ENCODE data around the gene DPH6.
A peak's percentile ranks its signal among the peaks of the same experiment; 100 is the strongest.
"Not testable (repeated sequence)": the region's sequence is repeated elsewhere in the genome, so short reads cannot be mapped to it uniquely, and the experiment has no call there.

Gene DPH6

DNA sequence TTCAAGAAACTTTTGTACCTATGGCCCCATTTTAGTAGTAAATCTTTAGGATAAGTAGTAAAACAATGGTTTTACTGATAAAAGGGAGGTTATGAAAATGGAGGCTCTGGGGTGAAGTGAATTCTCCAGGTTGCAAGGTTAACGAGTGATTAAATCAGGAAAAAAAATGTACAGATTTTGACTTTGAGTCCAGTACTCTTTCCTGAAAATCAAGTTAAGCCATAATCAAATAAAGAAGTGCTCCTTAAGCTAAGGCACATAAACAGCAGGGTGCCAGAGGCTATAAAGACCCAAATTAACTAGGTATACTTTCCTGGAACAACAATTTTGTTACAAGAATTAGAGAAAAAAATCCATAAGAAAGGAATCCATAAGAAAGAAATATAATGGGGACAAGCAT is 114.7 kb downstream of the DPH6 start:
- no peak for DNase-seq

DNA sequence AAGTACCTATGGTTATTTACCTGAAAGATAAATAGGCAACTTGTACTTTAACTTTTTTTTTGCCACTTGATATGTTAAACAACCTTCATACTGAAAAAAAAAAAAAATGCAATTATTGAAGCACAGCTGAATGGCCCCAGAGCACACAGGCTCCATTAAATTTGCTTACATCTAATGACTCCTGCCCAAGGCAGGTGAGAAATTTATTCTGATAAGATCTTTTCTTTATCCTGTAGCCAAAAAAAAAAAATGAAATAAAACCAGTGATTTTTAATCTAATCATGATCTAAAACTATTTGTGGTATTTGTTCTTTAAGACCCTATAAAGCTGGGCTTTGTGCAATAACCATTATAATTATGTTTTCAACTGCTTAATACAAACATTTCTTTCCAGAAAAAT is 115.7 kb downstream of the DPH6 start:
- no peak for DNase-seq

DNA sequence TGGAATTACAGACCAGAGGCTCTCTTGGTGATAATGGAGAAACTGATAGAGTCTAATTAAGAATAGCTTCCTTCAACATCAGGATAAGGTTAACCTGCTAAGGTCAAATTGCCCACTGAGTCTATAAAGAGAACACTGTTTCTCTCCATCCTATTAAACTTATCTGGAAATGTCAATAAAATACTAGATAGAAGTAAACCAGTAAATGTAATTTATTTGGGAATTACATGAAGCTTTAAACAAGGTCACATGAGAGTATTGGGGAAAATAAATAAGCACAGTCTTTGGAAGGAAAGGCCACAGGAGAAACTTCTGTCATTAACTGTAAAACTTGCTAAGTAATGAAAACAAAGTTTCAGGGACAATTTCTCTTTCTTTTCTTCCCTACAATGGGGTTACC is 118.5 kb downstream of the DPH6 start:
- no peak for DNase-seq

DNA sequence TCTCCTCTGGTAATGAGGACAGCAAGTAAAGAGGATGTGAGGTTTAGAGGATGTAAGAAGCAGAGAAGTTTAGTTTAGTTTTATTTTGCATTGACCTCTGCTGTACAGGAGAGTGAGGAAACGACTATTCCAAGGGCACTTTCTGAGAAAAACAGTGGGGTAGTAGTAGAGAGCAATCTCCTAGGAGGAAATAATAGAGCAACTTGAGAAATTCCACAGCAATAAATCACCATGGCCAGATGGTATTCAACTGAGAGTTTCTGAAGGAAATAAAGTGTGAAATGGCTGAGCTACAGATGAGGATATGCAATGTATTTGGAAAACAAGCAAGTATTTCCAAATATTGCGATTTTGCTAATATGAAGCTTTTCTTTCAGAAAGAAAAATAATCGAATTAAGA is 118.9 kb downstream of the DPH6 start:
- DNase-seq = no peak

DNA sequence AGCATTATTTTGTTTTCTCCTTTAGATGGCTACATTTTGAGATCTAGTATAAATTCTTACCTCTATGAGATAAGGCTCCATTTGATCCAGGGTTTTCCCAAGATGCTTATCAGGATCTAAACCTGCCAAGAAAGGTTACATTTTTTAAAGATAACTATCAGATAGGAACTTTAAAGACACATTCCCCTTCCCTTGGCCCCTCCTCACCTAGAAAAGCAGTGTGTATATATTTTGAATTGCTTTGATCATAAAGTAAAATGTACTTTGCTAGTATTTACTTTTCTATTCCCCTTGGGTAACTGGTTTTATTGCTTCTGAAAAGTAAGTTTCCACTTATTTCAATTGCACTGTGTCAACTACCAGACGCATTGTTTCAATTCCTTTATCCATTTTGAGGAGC is 135.2 kb downstream of the DPH6 start:
- no peak for DNase-seq

DNA sequence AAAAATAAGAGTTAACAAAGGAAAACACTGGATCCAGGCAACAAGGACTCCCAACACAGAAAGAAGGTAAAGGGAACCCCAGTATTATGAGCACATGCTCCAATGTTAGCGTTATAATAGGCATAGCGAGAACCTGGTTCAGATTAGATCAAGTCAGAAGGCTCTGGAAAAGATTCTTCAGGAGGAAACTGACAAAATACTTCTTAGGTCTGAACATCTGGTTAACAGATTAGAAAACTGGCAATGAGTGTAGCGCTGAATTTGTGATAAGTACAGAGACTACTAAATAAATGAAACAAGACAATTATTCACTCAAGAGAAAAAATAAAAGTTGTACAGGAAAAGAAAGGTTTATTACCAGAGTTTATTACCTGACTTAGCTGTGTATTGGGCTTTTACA is 146.1 kb downstream of the DPH6 start:
- DNase-seq = no peak

DNA sequence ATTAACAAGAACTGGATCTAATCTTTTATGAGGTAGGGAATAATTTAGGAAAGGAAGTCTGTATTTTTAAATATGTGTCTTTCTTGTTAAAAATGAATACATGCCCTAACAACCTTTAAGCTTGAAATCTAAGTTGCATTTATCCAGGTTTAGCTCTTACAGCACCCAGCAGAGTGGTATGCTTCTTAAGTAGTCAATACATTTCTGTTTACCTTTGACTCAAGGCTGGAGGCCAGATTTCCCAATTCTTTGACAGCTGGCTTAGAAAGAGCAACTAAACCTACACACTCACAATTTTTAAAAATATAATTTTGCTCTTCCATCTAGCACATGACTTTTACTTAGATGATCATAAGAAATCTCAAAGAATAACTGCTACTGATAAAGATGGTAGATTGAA is 148.9 kb downstream of the DPH6 start:
- DNase-seq = no peak

DNA sequence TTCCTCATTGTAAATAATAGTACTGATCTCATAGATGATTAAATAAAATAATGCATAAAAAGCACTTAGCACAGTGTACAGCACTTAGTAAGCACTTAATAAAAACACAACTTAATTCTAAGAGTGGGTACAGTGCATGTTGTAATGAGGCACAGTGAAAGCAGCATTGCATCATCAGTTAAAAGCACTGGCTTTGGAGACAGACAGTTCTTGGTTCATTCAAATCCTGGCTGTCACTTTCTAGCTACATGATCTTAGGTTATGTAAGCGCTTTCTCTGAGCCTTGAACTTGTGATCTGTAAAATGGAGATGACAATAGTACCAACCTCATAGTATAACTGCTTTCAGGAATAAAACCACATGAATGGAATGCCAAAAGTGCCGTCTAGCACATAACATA is 151.5 kb downstream of the DPH6 start:
- DNase-seq = no peak

DNA sequence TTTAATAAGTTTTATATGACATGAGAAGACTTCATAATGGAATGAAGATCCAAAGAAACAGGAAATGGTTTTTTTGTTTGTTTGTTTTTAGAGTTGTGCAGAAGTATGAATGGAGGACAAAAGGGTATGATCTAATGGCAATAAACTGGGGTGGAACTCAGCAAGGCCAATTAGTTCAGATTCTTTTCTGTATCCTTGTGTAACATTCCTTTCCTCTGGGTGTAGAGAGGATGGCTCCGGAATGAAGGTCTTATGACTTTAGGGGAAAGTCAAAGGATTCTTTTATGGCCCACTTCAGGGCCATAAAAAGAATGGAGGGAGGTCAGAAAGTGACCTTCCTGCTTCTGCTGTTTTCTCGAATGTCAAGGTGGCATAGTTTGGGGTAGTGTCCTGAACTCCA is 152.6 kb downstream of the DPH6 start:
- DNase-seq = no peak

DNA sequence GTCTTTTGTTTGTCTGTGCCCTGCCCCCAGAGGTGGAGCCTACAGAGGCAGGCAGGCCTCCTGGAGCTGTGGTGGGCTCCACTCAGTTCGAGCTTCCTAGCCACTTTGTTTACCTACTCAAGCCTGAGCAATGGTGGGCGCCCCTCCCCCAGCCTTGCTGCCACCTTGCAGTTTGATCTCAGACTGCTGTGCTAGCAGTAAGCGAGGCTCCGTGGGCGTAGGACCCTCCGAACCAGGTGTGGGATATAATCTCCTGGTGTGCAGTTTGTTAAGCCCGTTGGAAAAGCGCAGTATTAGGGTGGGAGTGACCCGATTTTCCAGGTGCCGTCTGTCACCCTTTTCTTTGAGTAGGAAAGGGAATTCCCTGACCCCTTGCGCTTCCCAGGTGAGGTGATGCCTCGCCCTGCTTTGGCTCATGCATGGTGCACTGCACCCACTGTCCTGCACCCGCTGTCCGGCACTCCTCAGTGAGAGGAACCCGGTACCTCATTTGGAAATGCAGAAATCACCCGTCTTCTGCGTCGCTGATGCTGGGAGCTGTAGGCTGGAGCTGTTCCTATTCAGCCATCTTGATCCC is 154.5 kb downstream of the DPH6 start:
- not testable (repeated sequence) for DNase-seq

DNA sequence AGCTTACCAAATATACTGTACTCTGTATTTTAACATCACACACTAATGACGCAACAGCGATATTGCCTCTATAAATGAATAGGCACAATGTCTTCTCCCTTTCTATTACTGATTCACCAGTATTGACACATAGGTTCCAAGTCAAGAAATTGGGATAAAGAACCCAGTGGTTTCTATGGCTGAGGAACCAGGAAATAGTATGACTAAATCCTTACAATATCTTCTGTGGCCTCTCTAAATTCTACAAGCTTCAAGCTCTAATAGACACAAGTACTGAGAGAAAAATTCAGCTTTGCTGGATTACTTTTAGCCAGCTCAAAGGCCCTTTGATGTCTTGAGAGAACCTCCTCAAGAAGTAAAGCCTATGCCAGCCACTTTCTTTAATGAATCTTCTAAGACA is 162.5 kb downstream of the DPH6 start:
- DNase-seq = no peak

DNA sequence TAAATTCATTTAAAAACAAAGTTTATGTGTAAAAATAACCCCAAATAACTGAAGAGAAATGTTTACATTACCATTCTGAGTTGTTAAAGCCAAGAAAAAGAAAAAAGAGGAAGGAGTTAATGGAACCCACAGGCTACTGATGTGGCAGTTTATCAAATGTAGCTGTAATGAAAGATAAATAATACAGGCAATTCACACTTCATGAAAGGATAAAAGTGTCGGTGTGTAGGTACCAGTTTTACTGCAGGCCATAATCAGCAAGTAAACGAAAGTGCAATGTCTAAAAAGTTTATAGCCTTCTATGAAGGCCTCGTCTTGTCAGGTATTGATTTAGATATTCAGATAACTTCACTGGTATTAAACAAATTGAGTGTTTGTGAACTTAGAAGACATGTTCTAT is 164.6 kb downstream of the DPH6 start:
- no peak for DNase-seq

DNA sequence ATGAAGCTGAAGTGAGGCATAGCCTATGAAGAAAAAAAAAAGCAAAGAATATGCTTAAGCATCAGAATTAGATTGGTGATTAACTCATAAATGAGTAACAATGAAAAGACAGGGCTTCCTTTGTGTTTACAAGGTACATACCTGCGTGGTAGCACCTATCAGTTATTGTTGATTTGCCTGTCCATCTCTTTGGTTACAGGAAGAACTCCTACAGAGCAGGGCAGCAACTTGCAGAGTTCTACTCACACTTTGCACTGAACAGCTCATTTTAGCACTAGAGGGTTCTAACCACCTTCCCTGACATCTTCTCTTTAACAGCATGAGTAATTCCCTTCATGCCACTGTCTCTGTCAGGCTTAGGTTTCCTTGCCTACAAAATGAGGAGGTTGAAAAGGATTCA is 166.0 kb downstream of the DPH6 start:
- DNase-seq = no peak

DNA sequence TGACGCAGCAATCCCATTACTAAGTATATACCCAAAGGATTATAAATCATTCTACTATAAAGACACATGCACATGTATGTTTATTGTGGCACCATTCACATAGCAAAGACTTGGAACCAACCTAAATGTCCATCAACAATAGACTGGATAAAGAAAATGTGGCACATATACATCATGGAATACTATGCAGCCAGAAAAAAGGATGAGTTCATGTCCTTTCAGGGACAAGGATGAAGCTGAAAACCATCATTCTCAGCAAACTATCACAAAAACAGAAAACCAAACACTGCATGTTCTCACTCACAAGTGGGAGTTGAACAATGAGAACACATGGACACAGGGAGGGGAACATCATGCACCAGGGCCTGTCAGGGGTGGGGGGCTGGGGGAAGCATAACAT is 167.5 kb downstream of the DPH6 start:
- DNase-seq = not testable (repeated sequence)

DNA sequence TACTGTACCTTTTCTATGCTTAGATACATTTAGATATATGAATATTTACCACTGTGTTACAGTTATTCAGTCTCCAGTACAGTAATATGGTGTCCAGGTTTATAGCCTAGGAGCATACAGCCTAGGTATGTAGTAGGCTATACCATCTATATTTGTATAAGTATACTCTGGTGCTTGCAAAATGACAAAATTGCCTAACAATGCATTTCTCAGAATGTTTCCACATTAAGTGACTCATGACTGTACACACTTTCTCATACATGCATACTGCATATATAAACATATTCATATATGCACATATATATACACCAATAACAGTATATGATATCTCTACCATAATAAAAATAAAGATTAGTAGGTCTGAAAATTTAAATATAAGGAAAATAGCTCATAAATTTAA is 169.3 kb downstream of the DPH6 start:
- DNase-seq = no peak

DNA sequence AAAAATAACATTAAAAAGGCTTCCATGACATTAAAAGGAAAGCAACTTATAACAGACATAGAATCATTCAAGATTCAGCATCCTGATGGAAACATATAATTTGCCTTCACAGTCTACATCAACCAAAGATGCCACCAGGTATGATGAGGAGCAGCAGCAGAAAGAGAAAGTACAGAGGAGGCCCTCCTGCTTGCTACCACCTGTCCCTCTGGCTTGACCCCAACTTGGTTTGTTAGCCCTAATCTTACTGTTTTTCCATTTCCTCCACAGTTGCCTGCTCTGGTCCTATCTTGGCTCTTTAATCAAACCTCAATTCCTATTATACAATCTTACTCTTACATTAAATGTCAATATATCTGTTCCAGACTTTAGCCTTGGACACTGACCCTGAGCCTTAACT is 171.3 kb downstream of the DPH6 start:
- DNase-seq = no peak

DNA sequence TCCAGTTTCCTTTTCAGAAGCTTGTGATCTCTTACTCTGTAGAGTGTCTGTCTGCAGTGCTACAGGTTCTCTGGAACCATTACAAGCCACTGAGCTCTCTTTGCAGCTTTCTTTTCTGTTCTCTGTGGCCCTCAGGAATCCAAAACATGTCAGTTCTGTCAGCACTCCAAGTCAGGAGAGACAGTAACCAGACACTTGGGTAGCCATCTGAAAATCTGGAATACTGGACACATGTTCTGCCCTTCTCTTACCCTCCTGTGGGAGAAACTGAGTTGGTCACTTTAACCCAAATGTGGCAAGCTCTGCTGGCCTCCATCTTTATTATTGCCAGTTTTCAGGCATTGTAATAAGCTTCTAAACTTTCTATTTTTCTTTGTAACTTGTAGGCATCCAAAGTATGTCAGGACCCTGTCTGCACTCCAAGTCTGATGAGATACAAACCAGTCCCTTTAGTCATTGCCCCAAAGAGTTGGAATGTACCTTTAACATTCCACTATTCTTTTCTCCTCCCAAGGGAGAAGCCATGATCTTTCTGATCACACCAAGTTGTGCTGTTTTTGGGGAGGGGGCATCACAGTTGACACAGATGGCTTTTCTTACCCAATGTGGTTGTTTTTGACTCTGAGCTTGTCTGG is 183.7 kb downstream of the DPH6 start:
- no peak for DNase-seq

DNA sequence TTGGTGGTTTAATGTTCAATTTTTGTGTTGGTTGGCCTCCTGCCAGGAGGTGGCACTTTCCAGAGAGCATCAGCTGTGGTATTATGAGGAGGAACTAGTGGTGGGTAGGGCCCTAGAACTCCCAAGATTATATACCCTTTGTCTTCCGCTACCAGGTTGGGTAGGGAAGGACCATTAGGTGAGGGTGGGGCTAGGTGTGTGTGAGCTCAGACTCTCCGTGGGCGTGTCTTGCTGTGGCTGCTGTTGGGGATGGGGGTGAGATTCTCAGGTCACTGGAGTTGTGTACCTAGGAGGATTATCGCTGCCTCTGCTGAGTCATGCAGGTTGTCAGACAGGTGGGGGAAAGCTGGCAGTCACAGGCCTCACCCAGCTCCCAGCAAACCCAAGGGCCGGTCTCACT is 187.1 kb downstream of the DPH6 start:
- no peak for DNase-seq

DNA sequence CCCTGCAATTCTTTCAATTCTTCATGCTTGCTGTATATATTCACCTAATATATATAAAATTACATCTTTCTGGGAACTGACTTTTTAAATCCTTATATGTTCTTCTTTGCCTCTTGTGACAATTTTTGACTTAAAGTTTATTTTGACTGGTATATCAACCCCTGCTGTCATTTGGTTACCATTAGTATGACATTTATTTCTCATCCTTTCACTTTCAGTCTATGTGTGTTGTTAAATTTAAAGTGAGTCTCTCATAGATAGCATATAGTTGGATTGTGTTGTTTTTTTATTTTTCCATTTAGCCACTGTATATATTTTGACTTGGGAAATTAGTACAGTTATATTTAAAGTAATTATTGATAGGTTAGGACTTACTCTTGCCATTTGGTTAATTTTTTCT is 194.9 kb downstream of the DPH6 start:
- no peak for DNase-seq

DNA sequence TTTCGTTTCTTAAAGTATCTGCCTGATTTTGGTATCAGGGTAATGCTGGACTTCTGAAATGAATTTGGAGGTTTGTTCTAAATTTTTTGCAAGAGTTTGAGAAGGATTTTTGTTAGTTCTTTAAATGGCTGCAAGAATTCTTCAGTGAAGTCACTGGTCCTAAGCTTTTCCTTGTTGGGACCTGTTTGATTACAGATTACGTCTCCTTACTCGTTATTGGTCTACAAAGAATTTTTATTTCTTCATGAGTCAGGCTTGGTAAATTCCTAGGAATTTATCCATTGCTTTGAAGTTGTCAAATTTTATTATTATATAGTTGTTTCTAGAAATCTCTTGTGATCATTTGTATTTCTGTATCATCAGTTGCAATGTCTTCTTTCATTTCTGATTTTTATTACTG is 196.0 kb downstream of the DPH6 start:
- no peak for DNase-seq

DNA sequence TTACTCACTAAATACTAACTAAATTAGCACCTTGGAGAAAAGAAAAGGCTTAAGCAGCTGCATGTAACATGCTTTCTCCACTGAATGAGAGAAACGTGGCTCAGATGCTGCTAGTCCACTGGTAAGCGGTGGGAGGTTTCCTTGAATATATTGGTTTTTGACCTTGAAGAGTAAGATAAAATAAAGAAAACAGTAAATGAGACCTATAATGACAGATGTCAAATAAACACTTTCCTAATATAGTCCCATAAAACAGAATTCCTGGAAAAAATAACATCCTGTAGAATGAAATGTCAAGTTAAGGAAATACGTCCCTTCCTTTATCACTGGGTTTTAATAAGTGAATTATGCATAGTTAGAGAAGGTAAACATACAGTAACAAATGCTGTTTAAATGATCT is 215.0 kb downstream of the DPH6 start:
- DNase-seq = no peak

DNA sequence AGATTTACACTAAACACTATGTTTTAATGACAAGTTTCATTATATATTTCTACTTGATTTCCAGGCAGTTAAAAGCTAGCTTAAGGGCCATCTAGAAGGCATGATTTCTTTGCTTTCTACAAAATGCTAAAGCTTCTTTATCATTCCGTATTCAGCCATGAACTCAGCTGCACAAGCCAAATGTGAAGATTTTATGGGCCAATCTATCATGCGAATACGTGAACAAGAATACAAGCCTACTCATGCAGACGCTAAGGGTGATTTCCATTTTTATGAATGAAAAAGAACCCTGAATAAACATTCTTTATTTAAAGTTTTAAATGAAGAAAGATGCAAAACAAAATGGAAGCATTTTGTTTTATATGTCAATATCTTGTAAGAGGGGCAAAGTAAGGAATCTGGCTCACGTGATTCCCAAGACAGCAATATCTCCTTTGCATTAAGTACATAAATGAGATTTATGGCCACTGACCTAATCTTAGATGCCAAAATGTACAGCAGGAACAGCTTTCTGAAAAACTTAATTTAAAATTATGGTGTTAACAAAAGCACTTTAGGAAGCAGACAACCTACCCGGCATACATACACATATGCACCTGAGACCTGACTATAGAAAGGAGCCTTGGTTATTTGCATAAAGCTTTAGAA is 215.8 kb downstream of the DPH6 start:
- peak; percentile 48 for DNase-seq

DNA sequence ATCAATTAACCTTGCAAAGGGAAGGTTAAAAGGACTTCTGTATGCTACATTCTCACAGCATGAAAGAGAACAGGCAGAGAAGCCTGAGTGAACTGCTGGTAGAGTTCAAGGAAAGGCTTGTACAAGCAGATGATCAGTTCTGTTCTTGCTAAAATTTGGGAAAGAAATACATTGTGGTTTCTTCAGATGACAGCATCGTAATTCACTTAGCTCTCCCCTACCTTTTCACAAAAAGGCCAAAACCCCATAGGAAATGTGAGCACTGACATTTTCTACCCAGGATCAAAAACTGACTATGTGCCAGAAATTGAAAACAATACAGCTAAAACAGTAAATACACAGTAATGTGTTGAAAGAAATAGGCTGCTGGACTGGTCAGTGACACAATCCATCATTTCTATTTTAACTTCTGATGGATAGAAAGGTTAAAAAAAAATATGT is 216.4 kb downstream of the DPH6 start:
- no peak for DNase-seq

DNA sequence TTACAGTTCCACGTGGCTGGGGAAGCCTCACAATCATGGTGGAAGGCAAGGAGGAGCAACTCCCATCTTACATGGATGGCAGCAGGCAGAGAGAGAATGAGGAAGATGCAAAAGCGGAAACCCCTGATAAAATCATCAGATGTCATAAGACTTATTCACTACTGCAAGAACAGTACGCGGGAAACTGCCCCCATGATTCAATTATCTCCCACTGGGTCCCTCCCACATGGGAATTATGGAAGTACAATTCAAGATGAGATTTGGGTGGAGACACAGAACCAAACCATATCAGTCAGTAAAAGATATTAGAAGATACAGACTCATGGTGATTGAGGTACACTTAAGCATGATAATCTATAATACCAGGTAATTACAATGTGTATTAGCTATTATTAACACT is 217.1 kb downstream of the DPH6 start:
- not testable (repeated sequence) for DNase-seq

DNA sequence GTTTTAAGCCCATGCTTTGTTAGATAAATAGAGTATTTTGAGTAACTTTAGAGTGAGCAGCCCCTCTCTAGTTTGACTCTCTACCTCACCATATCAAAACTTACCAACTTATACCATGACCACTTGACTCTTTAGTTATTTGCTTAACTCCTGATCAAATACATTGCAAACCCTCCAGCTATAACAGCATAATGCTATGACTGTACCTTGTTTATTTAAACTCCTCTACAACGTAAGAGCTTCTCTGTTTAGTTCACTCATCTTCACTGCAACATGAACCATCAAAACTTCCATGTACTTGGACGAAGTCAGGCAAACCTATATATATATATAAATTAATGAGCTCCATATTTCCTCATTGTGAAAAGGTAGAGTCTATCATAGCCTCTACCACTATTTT is 218.2 kb downstream of the DPH6 start:
- DNase-seq = no peak

Data from NCI-H526 treated with DMSO at 0.1 percent for 48 hours (cell line).